Epithelial cell of esophagus (primary cell): ENCODE results near the gene GRM4.

Experiments used
- DNase-seq: peaks from one replicate; pipeline ENCODE4 v3.0.0; 2010; ENCODE audit warnings: low read depth
- H3K4me3 ChIP-seq: 2 replicates; pipeline ENCODE4 v1.5.1; 2011; ENCODE audit warnings: mild to moderate bottlenecking, low read length, control low read depth
- TF ChIP-seq, protein P1 (sequence below): IDR thresholded peaks from 2 replicates; pipeline ENCODE4 v1.5.1; 2011; ENCODE audit warnings: low read depth, mild to moderate bottlenecking, low read length, control low read depth, inconsistent platforms; ENCODE audit not compliant: insufficient read depth; ENCODE audit errors: missing control alignments

GRM4 gene

DNA sequence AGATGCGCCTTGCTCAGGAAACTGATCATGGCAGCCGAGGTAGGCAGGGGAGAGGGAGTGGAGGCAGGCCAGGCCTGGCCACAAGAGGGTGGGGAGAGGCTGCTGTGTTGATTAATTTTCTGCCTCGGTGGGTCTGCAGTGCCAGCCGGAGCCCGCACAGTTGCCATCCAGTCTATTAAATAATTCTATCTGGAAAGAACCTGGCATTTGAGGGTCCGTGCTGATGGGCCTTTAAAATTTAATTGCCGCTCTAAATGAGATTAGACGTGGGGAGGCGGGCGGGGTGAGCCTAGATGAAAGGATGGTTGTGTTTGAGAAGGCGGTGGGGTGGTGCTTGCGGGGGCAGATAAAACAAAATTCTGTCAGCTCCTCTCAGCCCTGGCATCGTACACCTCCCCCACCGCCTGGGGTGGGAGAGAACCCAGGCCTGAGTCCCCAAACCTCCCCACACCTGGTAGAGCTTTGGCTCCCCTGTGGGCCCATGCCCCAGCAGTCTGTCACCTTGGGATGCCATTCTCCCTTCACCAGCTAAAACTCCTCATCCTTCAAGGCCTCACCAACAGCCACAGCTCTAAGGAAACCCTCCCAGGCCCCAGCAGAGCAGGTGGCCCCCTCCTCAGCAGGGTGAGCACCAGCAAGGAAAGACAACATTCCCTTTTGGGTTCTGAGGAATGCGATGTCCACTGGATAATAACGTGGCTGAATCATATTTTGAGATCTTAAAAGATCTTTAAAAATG, 167.3 kb downstream of the GRM4 start:
- no peak overlapping the region for H3K4me3 ChIP-seq
- DNase-seq, result no peak
- TF ChIP-seq, protein P1, sequence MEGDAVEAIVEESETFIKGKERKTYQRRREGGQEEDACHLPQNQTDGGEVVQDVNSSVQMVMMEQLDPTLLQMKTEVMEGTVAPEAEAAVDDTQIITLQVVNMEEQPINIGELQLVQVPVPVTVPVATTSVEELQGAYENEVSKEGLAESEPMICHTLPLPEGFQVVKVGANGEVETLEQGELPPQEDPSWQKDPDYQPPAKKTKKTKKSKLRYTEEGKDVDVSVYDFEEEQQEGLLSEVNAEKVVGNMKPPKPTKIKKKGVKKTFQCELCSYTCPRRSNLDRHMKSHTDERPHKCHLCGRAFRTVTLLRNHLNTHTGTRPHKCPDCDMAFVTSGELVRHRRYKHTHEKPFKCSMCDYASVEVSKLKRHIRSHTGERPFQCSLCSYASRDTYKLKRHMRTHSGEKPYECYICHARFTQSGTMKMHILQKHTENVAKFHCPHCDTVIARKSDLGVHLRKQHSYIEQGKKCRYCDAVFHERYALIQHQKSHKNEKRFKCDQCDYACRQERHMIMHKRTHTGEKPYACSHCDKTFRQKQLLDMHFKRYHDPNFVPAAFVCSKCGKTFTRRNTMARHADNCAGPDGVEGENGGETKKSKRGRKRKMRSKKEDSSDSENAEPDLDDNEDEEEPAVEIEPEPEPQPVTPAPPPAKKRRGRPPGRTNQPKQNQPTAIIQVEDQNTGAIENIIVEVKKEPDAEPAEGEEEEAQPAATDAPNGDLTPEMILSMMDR, result no peak

DNA sequence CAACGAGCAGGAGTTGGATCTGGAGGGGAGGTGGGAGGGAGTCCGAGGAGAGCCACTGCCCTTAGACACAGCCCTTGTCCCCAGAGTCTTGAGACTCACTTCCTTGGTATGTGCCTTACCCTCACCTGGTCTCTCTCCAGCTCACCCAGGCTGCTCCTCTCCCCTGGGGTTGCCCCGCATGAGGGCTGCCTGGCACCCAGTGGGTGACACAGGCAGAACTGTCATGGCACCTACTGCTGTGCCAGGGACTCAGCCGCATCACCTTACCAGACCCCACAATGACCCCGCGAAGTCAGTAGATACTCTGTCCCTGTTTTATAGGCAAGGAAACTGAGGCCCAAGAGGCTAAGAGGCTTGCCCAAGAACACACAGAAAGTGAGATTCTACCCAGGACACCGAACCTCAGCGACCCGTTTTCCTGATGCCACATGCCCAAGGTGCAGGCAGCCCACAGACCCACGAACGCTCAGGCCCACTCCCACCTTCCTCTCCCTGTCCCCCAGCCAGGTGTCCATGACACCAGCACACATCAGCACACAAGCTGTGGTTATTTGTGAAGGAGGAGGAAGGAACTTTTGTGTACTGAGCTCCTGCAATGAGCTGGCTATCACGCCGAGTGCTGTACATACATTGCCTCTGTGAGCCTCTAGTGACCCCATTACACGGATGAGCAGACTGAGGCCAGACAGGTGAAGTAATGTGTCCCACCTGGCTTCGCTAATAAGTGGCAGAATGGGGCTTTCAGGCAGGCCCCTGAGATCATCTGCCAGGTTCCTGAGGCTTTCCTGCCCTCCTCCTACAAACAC, 168.1 kb downstream of the GRM4 start:
- no peak overlapping the region for H3K4me3 ChIP-seq
- TF ChIP-seq, protein P1, result no peak
- no peak for DNase-seq

DNA sequence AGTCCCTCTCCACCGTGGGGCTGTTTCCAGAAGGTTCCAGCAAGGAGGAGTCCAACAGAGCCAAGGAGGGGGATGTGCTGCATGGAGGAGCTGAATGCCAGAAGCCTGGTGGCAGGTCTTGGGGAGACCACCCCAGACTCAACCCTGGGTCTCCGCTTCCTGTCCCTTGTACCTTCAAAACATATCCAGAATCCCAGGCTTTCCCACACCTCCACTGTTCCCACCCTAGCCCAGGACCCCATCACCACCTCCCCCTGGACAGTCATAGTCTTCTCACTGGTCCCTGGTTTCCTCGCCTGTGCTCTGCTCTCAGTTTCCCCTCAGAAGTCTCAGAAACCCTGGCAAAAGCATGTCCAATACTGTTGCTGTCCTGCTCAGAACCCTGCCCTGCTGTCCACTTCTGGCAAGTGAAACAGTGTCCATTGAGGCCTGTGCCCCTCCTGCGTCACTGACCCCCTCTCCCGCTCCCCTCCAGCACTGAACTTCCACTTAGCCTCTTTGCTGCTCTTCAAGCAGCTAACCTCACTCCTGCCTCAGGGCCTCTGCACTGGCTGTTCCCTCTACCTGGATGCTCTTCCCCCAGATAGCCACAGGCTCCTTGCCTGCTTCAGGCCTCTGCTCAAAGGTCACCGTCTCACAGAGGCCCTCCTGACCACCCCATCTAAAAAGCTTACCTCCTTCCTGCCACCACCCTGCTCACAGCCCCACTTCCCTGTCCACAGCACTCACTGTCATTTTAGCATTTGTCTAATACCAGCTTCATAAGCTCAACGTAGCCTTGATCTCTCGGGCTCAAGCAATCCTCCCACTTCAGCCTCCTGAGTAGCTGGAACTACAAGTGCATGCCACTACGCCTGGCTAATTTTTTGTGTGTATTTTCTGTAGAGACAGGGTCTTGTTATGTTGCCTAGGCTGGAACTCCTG, 169.2 kb downstream of the GRM4 start:
- DNase-seq, result no peak
- H3K4me3 ChIP-seq, result no peak overlapping the region
- TF ChIP-seq, protein P1, result no peak

DNA sequence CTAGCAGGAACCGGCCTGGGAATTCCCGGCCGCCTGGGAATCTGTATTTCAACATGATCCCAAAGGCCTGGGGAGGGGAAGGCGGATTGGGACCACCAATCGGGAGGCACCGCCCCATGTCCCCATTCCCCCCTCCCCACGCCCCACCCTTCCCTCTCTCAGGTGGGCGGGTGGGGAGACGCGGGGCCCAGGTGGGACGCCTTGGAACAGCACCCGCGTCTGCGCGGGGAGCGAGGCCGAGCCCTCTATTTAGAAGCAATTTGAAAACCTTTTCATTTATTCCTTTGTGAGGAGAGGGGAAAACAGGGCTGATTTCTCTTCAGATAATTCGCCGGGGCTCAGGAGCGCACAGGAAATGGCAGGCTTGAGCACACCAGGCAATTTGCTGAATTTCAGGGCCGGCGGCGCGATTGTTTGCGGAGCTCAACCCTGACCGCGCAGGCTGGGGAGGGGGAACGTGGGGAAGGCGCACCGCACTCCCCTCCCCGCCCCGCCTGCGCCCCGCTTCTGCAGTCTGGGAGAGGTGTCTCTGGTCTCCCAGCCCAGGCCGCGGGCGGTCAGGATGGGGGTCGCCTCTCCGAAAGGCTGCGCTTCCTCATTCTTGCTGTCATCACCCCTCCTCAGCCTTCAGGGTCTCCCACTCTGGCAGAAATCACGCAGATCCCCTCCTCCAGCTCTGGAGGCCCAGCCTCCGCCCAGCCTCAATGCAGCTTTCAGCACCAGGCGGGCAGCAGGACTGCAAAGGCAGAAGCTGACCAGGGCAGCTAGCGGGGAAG, 170.0 kb downstream of the GRM4 start:
- H3K4me3 ChIP-seq, result no peak overlapping the region
- TF ChIP-seq, protein P1, result no peak
- no peak for DNase-seq

DNA sequence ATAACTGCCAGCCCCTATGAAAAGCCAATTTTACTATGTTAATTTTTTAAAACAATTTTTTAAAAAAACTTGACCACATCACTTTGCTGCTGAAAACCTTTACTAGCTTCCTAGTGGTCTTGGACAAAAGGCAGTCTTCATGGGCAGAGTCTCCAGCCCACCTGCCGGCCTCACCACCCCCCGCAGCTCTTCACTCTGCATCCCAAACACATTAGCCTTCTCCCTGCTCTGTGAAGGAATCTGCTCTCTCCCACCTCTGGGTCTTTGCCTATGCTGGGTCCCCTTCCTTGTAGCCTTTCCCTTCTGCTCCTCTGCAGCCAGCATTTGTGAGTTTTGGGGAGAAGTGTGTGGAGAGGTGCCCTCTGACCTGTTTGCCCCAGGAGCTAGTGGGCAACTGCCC, 171.4 kb downstream of the GRM4 start:
- no peak overlapping the region for H3K4me3 ChIP-seq
- no peak for DNase-seq
- TF ChIP-seq, protein P1, result no peak

DNA sequence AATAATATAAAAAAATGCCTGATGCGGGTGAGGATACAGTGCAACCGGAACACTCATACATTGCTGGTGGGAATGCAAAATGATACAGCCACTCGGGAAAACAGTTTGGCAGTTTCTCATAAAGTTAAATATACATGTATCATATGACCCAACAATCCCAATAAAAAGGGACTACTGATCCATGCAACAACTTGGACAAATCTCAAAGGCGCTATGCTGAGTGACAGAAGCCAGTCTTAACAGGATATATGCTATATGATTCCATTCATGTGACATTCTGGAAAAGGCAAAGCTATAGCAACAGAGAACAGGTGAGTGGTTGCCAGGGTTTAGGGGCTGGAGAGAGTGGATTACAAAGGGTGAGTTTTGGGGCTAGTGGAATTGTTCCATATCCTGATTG, 171.9 kb downstream of the GRM4 start:
- no peak for DNase-seq
- no peak overlapping the region for H3K4me3 ChIP-seq
- TF ChIP-seq, protein P1, result no peak
